Measurements from ENCODE around the gene ATG9A.
A peak's percentile ranks its signal among the peaks of the same experiment; 100 is the strongest.
"Not testable (repeated sequence)": the region's sequence is repeated elsewhere in the genome, so short reads cannot be mapped to it uniquely, and the experiment has no call there.

Gene ATG9A

DNA sequence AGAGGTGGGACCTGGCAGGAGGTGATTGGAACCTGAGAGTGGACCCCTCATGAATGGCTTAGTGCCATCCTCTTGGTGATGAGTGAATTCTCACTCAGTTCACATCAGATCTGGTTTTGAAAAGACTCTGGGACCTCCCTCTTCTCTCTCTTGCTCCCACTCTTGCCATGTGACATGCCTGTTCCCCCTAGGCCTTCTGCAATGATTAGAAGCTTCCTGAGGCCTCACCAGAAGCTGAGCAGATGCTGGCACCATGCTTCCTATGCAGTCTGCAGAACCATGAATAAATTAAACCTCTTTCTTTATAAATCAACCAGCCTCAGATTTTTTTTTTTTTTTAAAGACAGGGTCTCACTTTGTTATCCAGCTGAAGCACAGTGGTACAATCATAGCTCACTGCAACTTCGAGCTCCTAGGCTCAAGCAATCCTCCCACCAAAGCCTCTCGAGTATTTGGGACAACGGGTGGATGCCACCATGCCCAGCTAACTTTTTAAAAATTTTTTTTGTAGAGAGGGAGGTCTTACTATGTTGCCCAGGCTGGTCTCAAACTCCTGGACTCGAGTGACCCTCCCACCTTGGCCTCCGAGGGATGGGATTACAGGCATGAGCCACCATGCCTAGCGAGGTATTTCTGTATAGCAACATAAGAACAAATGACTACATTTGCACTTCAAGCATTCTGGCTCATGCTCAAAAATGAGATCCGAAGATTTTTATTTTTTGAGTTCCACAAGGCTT lies 24.8 kb downstream of the ATG9A start (continued):
- TF ChIP-seq, protein P1, sequence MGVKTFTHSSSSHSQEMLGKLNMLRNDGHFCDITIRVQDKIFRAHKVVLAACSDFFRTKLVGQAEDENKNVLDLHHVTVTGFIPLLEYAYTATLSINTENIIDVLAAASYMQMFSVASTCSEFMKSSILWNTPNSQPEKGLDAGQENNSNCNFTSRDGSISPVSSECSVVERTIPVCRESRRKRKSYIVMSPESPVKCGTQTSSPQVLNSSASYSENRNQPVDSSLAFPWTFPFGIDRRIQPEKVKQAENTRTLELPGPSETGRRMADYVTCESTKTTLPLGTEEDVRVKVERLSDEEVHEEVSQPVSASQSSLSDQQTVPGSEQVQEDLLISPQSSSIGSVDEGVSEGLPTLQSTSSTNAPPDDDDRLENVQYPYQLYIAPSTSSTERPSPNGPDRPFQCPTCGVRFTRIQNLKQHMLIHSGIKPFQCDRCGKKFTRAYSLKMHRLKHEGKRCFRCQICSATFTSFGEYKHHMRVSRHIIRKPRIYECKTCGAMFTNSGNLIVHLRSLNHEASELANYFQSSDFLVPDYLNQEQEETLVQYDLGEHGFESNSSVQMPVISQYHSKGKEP (tag by site-specific recombination; IDR thresholded peaks at IDR 0.05) = no peak
- TF ChIP-seq SALL2 (tag by site-specific recombination; IDR thresholded peaks at IDR 0.05; ENCODE audit: borderline replicate concordance) = no peak

GRCh38 chr2:219201331-219201730 lies 28.1 kb downstream of the ATG9A start:
- H3K36me3 ChIP-seq (ENCODE audit: control insufficient read depth in 2 of 2, insufficient read depth in 1 of 2, low read length in 2 of 2); H3K4me3 ChIP-seq (ENCODE audit: low read depth, low read length); H3K4me1 ChIP-seq (ENCODE audit: control insufficient read depth, insufficient read depth, low read length); CTCF ChIA-PET; H3K9me3 ChIP-seq (ENCODE audit: control insufficient read depth, insufficient read depth, low read depth, low read length); H3K27ac ChIP-seq (ENCODE audit: extremely low read depth, low read depth, low read length); POLR2A ChIA-PET: not testable (repeated sequence)

DNA sequence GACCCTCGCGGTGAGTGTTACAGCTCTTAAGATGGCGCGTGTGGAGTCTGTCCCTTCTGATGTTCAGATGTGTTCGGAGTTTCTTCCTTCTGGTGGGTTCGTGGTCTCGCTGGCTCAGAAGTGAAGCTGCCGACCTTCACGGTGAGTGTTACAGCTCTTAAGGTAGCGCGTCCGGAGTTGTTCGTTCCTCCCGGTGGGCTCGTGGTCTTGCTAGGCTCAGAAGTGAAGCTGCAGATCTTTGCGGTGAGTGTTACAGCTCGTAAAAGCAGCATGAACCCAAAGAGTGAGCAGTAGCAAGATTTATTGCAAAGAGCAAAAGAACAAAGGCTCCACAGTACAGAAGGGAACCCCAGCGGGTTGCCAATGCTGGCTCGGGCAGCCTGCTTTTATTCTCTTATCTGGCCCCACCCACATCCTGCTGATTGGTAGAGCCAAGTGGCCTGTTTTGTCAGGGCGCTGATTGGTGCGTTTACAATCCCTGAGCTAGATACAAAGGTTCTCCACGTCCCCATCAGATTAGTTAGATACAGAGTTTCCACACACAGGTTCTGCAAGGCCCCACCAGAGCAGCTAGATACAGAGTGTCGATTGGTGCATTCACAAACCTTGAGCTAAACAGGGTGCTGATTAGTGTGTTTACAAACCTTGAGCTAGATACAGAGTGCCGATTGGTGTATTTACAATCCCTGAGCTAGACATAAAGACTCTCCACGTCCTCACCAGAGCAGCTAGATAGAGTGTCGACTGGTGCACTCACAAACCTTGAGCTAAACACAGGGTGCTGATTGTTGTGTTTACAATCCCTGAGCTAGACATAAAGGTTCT lies 28.7 kb downstream of the ATG9A start:
- H3K4me3 ChIP-seq (ENCODE audit: low read depth, low read length); H3K4me1 ChIP-seq (ENCODE audit: control insufficient read depth, insufficient read depth, low read length); H3K27ac ChIP-seq (ENCODE audit: extremely low read depth, low read depth, low read length); H3K36me3 ChIP-seq (ENCODE audit: control insufficient read depth in 2 of 2, insufficient read depth in 1 of 2, low read length in 2 of 2); H3K9me3 ChIP-seq (ENCODE audit: control insufficient read depth, insufficient read depth, low read depth, low read length); CTCF ChIA-PET: not testable (repeated sequence)
- POLR2A ChIA-PET = interaction anchor here (1.3 kb wide), 1 partner anchor 24 kb away, joined by 4 read pairs; the partner anchor contains the start of gene CNPPD1
- TF ChIP-seq ZNF692 (tag by site-specific recombination; IDR thresholded peaks at IDR 0.05) = 0 out of 2 replicates have a peak, but pooled peaks have one; percentile 19
- TF ChIP-seq ZEB2 (tag by site-specific recombination; IDR thresholded peaks at IDR 0.05) = peak; percentile 57; the same call in 1 of the 2 replicates
- TF ChIP-seq ZBTB8A (tag by site-specific recombination; IDR thresholded peaks at IDR 0.05) = peak; percentile 43; the same call in 1 of the 2 replicates
- 0 out of 2 replicates have a peak, but pooled peaks have one; percentile 21 for TF ChIP-seq ZNF10 (tag by site-specific recombination; IDR thresholded peaks at IDR 0.05)
- peak; percentile 79 for TF ChIP-seq OSR2 (tag by site-specific recombination; IDR thresholded peaks at IDR 0.05)
- peak; percentile 25; the same call in 1 of the 2 replicates for TF ChIP-seq ZNF600 (tag by site-specific recombination; IDR thresholded peaks at IDR 0.05)
- TF ChIP-seq ZNF596 (tag by site-specific recombination; IDR thresholded peaks at IDR 0.05) = peak; percentile 54; the same call in 1 of the 2 replicates
- TF ChIP-seq ZNF423 (tag by site-specific recombination; IDR thresholded peaks at IDR 0.05) = peak; percentile 27; the same call in 1 of the 2 replicates
- TF ChIP-seq ZNF629 (tag by site-specific recombination; IDR thresholded peaks at IDR 0.05) = peak; percentile 36
- TF ChIP-seq, protein P2, sequence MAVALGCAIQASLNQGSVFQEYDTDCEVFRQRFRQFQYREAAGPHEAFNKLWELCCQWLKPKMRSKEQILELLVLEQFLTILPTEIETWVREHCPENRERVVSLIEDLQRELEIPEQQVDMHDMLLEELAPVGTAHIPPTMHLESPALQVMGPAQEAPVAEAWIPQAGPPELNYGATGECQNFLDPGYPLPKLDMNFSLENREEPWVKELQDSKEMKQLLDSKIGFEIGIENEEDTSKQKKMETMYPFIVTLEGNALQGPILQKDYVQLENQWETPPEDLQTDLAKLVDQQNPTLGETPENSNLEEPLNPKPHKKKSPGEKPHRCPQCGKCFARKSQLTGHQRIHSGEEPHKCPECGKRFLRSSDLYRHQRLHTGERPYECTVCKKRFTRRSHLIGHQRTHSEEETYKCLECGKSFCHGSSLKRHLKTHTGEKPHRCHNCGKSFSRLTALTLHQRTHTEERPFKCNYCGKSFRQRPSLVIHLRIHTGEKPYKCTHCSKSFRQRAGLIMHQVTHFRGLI (tag by site-specific recombination; IDR thresholded peaks at IDR 0.05) = peak; percentile 54; the same call in 1 of the 2 replicates
- TF ChIP-seq, protein P3, sequence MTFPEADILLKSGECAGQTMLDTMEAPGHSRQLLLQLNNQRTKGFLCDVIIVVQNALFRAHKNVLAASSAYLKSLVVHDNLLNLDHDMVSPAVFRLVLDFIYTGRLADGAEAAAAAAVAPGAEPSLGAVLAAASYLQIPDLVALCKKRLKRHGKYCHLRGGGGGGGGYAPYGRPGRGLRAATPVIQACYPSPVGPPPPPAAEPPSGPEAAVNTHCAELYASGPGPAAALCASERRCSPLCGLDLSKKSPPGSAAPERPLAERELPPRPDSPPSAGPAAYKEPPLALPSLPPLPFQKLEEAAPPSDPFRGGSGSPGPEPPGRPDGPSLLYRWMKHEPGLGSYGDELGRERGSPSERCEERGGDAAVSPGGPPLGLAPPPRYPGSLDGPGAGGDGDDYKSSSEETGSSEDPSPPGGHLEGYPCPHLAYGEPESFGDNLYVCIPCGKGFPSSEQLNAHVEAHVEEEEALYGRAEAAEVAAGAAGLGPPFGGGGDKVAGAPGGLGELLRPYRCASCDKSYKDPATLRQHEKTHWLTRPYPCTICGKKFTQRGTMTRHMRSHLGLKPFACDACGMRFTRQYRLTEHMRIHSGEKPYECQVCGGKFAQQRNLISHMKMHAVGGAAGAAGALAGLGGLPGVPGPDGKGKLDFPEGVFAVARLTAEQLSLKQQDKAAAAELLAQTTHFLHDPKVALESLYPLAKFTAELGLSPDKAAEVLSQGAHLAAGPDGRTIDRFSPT (tag by site-specific recombination; IDR thresholded peaks at IDR 0.05) = 0 out of 2 replicates have a peak, but pooled peaks have one; percentile 24
- TF ChIP-seq SP7 (tag by site-specific recombination; IDR thresholded peaks at IDR 0.05) = peak; percentile 53
- TF ChIP-seq ZIC2 (tag by site-specific recombination; IDR thresholded peaks at IDR 0.05) = peak; percentile 71
- TF ChIP-seq FEZF1 (tag by site-specific recombination; IDR thresholded peaks at IDR 0.05) = peak; percentile 94
- peak; percentile 79; the same call in 1 of the 2 replicates for TF ChIP-seq ZNF561 (tag by site-specific recombination; IDR thresholded peaks at IDR 0.05; ENCODE audit: borderline replicate concordance)
- TF ChIP-seq ZNF341 (tag by site-specific recombination; IDR thresholded peaks at IDR 0.05; ENCODE audit: low read depth) = peak; percentile 69
- TF ChIP-seq SP2 (tag by site-specific recombination; IDR thresholded peaks at IDR 0.05) = peak; percentile 40
- peak; percentile 20; the same call in 1 of the 2 replicates for TF ChIP-seq GLIS1 (tag by site-specific recombination; IDR thresholded peaks at IDR 0.05)
- TF ChIP-seq ZBTB17 (tag by site-specific recombination; IDR thresholded peaks at IDR 0.05) = peak; percentile 58
- TF ChIP-seq ZFP37 (tag by site-specific recombination; IDR thresholded peaks at IDR 0.05) = peak; percentile 56; the same call in 1 of the 2 replicates

Measured in HEK293 (cell line).